ENCODE measurements around the gene EPAS1. TPM values are rescaled to one million over a fixed set of nuclear protein-coding genes. Genes with fewer than 3 reads are reported as not detected.

EPAS1 gene
- total RNA-seq, 1 donor from 2014 or later = 22.9 TPM

GRCh38 chr2:46414701-46415100 is 117.5 kb downstream of the EPAS1 start:
- intact Hi-C loops (cut with micrococcal nuclease) = no loop called here
- Mint-ChIP-seq H3K36me3 (ENCODE audit: low read depth) (peaks cover 2% of the 10 kb centered on the region), H3K27me3 (ENCODE audit: insufficient read depth) (peaks cover 5% of the 10 kb centered on the region), H3K9me3 (peaks cover 29% of the 10 kb centered on the region), H3K4me1 (ENCODE audit: low read depth) (no peaks in the 10 kb centered on the region), H3K4me3 (no peak overlapping the region), H3K27ac (no peak overlapping the region)
- no peak for DNase-seq (ENCODE audit: low spot score)

GRCh38 chr2:46416280-46416679 is 119.1 kb downstream of the EPAS1 start:
- no peak overlapping the region for H3K27ac Mint-ChIP-seq
- no peak overlapping the region for H3K4me3 Mint-ChIP-seq
- intact Hi-C loops (cut with micrococcal nuclease) = no loop called here
- peaks cover 9% of the 10 kb centered on the region for H3K27me3 Mint-ChIP-seq (ENCODE audit: insufficient read depth)
- peaks cover 2% of the 10 kb centered on the region for H3K36me3 Mint-ChIP-seq (ENCODE audit: low read depth)
- H3K9me3 Mint-ChIP-seq = peaks cover 31% of the 10 kb centered on the region
- H3K4me1 Mint-ChIP-seq (ENCODE audit: low read depth) = no peaks in the 10 kb centered on the region
- no peak for DNase-seq (ENCODE audit: low spot score)

- intact Hi-C loops (cut with micrococcal nuclease) = no loop called here
- Mint-ChIP-seq H3K27me3 (ENCODE audit: insufficient read depth) (peaks cover 9% of the 10 kb centered on the region), H3K36me3 (ENCODE audit: low read depth) (peaks cover 2% of the 10 kb centered on the region), H3K27ac (no peak overlapping the region), H3K4me3 (no peak overlapping the region), H3K9me3 (peaks cover 31% of the 10 kb centered on the region), H3K4me1 (ENCODE audit: low read depth) (no peaks in the 10 kb centered on the region)
- no peak for DNase-seq (ENCODE audit: low spot score)
Observed at GRCh38 chr2:46416739-46417403, 119.7 kb downstream of the EPAS1 start.

GRCh38 chr2:46420945-46421344 is 123.7 kb downstream of the EPAS1 start:
- Mint-ChIP-seq H3K4me1 (ENCODE audit: low read depth) (no peaks in the 10 kb centered on the region), H3K4me3 (no peak overlapping the region), H3K27me3 (ENCODE audit: insufficient read depth) (peaks cover 4% of the 10 kb centered on the region), H3K27ac (no peak overlapping the region), H3K36me3 (ENCODE audit: low read depth) (peaks cover 2% of the 10 kb centered on the region), H3K9me3 (peaks cover 24% of the 10 kb centered on the region)
- intact Hi-C loops (cut with micrococcal nuclease) = loop anchor here (1.0 kb wide), 1 partner anchor 26 kb away; no protein-coding TSS in a partner anchor
- DNase-seq (ENCODE audit: low spot score) = no peak

GRCh38 chr2:46421361-46421760 is 124.2 kb downstream of the EPAS1 start:
- Mint-ChIP-seq H3K4me3 (no peak overlapping the region), H3K4me1 (ENCODE audit: low read depth) (no peaks in the 10 kb centered on the region), H3K27me3 (ENCODE audit: insufficient read depth) (peaks cover 4% of the 10 kb centered on the region), H3K9me3 (peaks cover 23% of the 10 kb centered on the region), H3K27ac (no peak overlapping the region), H3K36me3 (ENCODE audit: low read depth) (peaks cover 2% of the 10 kb centered on the region)
- intact Hi-C loops (cut with micrococcal nuclease) = loop anchor here (1.0 kb wide), 1 partner anchor 26 kb away; no protein-coding TSS in a partner anchor
- no peak for DNase-seq (ENCODE audit: low spot score)

GRCh38 chr2:46422717-46423394 is 125.6 kb downstream of the EPAS1 start:
- Mint-ChIP-seq H3K9me3 (peaks cover 13% of the 10 kb centered on the region), H3K36me3 (ENCODE audit: low read depth) (no peaks in the 10 kb centered on the region), H3K27me3 (ENCODE audit: insufficient read depth) (peaks cover 4% of the 10 kb centered on the region), H3K4me1 (ENCODE audit: low read depth) (no peaks in the 10 kb centered on the region), H3K27ac (no peak overlapping the region), H3K4me3 (no peak overlapping the region)
- intact Hi-C loops (cut with micrococcal nuclease) = no loop called here
- no peak for DNase-seq (ENCODE audit: low spot score)

- H3K9me3 Mint-ChIP-seq = no peaks in the 10 kb centered on the region
- no peak overlapping the region for H3K27ac Mint-ChIP-seq
- DNase-seq (ENCODE audit: low spot score) = no peak
- intact Hi-C loops (cut with micrococcal nuclease) = no loop called here
- no peaks in the 10 kb centered on the region for H3K36me3 Mint-ChIP-seq (ENCODE audit: low read depth)
- peaks cover 4% of the 10 kb centered on the region for H3K27me3 Mint-ChIP-seq (ENCODE audit: insufficient read depth)
- no peaks in the 10 kb centered on the region for H3K4me1 Mint-ChIP-seq (ENCODE audit: low read depth)
- H3K4me3 Mint-ChIP-seq = no peak overlapping the region
Observed at GRCh38 chr2:46424937-46425336, 127.7 kb downstream of the EPAS1 start.

GRCh38 chr2:46428911-46429436 is 131.8 kb downstream of the EPAS1 start:
- no peaks in the 10 kb centered on the region for H3K9me3 Mint-ChIP-seq
- no peaks in the 10 kb centered on the region for H3K4me1 Mint-ChIP-seq (ENCODE audit: low read depth)
- no peak overlapping the region for H3K4me3 Mint-ChIP-seq
- no peaks in the 10 kb centered on the region for H3K36me3 Mint-ChIP-seq (ENCODE audit: low read depth)
- DNase-seq (ENCODE audit: low spot score) = no peak
- no peak overlapping the region for H3K27ac Mint-ChIP-seq
- intact Hi-C loops (cut with micrococcal nuclease) = no loop called here
- no peaks in the 10 kb centered on the region for H3K27me3 Mint-ChIP-seq (ENCODE audit: insufficient read depth)

GRCh38 chr2:46430413-46430812 is 133.2 kb downstream of the EPAS1 start:
- H3K9me3 Mint-ChIP-seq = no peaks in the 10 kb centered on the region
- intact Hi-C loops (cut with micrococcal nuclease) = no loop called here
- DNase-seq (ENCODE audit: low spot score) = no peak
- H3K27ac Mint-ChIP-seq = no peak overlapping the region
- H3K27me3 Mint-ChIP-seq (ENCODE audit: insufficient read depth) = no peaks in the 10 kb centered on the region
- H3K36me3 Mint-ChIP-seq (ENCODE audit: low read depth) = no peaks in the 10 kb centered on the region
- H3K4me3 Mint-ChIP-seq = no peak overlapping the region
- no peaks in the 10 kb centered on the region for H3K4me1 Mint-ChIP-seq (ENCODE audit: low read depth)

- H3K4me1 Mint-ChIP-seq (ENCODE audit: low read depth) = no peaks in the 10 kb centered on the region
- no peak overlapping the region for H3K4me3 Mint-ChIP-seq
- intact Hi-C loops (cut with micrococcal nuclease) = no loop called here
- no peaks in the 10 kb centered on the region for H3K9me3 Mint-ChIP-seq
- H3K36me3 Mint-ChIP-seq (ENCODE audit: low read depth) = no peaks in the 10 kb centered on the region
- DNase-seq (ENCODE audit: low spot score) = no peak
- H3K27me3 Mint-ChIP-seq (ENCODE audit: insufficient read depth) = no peaks in the 10 kb centered on the region
- no peak overlapping the region for H3K27ac Mint-ChIP-seq
Observed at GRCh38 chr2:46430992-46431391, 133.8 kb downstream of the EPAS1 start.

- H3K4me3 Mint-ChIP-seq = no peak overlapping the region
Observed at GRCh38 chr2:46431481-46432235, 134.5 kb downstream of the EPAS1 start.

GRCh38 chr2:46434851-46435273 is 137.7 kb downstream of the EPAS1 start:
- H3K4me3 Mint-ChIP-seq = no peak overlapping the region
- intact Hi-C loops (cut with micrococcal nuclease) = no loop called here

More at GRCh38 chr2:46431481-46432235, 134.5 kb downstream of the EPAS1 start:
- H3K36me3 Mint-ChIP-seq (ENCODE audit: low read depth) = no peaks in the 10 kb centered on the region
- intact Hi-C loops (cut with micrococcal nuclease) = no loop called here
- no peaks in the 10 kb centered on the region for H3K4me1 Mint-ChIP-seq (ENCODE audit: low read depth)
- no peaks in the 10 kb centered on the region for H3K27me3 Mint-ChIP-seq (ENCODE audit: insufficient read depth)
- H3K27ac Mint-ChIP-seq = no peak overlapping the region
- DNase-seq (ENCODE audit: low spot score) = no peak
- H3K9me3 Mint-ChIP-seq = peaks cover 2% of the 10 kb centered on the region

GRCh38 chr2:46435353-46435752 is 138.1 kb downstream of the EPAS1 start:
- Mint-ChIP-seq H3K36me3 (ENCODE audit: low read depth) (no peaks in the 10 kb centered on the region), H3K27ac (no peak overlapping the region), H3K4me3 (no peak overlapping the region), H3K4me1 (ENCODE audit: low read depth) (peaks cover 17% of the 10 kb centered on the region), H3K9me3 (peaks cover 2% of the 10 kb centered on the region), H3K27me3 (ENCODE audit: insufficient read depth) (peaks cover 4% of the 10 kb centered on the region)
- DNase-seq (ENCODE audit: low spot score) = no peak
- intact Hi-C loops (cut with micrococcal nuclease) = no loop called here

More at GRCh38 chr2:46434851-46435273, 137.7 kb downstream of the EPAS1 start:
- Mint-ChIP-seq H3K27ac (no peak overlapping the region), H3K4me1 (ENCODE audit: low read depth) (peaks cover 13% of the 10 kb centered on the region), H3K9me3 (peaks cover 2% of the 10 kb centered on the region), H3K36me3 (ENCODE audit: low read depth) (no peaks in the 10 kb centered on the region), H3K27me3 (ENCODE audit: insufficient read depth) (peaks cover 4% of the 10 kb centered on the region)
- DNase-seq (ENCODE audit: low spot score) = no peak
